Vagina (tissue), 2 donors: ENCODE results near the gene EXOC6B.

ENCODE experiments used
- POLR2A ChIP-seq, 2 donors: fragments of 450-650 bp; IDR thresholded peaks; one replicate each; pipeline ENCODE4 v1.6.1; 2017; ENCODE audit warnings: antibody characterized with exemption in 2 of 2, mild to moderate bottlenecking in 2 of 2, moderate library complexity in 2 of 2
- POLR2AphosphoS5 ChIP-seq, 2 donors: sonication (generic); formaldehyde crosslinking; IDR thresholded peaks; one replicate each; pipeline ENCODE4 v1.9.0; 2017; ENCODE audit warnings: antibody characterized with exemption in 2 of 2, mild to moderate bottlenecking in 2 of 2, low read depth in 1 of 2; ENCODE audit not compliant: insufficient read depth in 1 of 2

GRCh38 chr2:72623481-72623880 is 202.4 kb downstream of the EXOC6B start:
- no peak for TF ChIP-seq POLR2AphosphoS5 (IDR thresholded peaks at IDR 0.05; ENCODE audit: insufficient read depth in 1 of 2, low read depth in 1 of 2)
- TF ChIP-seq POLR2A (IDR thresholded peaks at IDR 0.05), result no peak
